Suppressor macrophage treated with lipopolysaccharide for 1 hour (primary cell): ENCODE measurements around the gene IRF2BP2.

Experiments used
- DNase-seq, 3 donors: peaks; one replicate each; pipeline ENCODE4 v3.0.0-alpha.2; 2020 to 2022

The IRF2BP2 gene

GRCh38 chr1:234600418-234601281 is 9.3 kb downstream of the IRF2BP2 start:
- DNase-seq = peak in 1 of 3 donors; percentile 20

DNA sequence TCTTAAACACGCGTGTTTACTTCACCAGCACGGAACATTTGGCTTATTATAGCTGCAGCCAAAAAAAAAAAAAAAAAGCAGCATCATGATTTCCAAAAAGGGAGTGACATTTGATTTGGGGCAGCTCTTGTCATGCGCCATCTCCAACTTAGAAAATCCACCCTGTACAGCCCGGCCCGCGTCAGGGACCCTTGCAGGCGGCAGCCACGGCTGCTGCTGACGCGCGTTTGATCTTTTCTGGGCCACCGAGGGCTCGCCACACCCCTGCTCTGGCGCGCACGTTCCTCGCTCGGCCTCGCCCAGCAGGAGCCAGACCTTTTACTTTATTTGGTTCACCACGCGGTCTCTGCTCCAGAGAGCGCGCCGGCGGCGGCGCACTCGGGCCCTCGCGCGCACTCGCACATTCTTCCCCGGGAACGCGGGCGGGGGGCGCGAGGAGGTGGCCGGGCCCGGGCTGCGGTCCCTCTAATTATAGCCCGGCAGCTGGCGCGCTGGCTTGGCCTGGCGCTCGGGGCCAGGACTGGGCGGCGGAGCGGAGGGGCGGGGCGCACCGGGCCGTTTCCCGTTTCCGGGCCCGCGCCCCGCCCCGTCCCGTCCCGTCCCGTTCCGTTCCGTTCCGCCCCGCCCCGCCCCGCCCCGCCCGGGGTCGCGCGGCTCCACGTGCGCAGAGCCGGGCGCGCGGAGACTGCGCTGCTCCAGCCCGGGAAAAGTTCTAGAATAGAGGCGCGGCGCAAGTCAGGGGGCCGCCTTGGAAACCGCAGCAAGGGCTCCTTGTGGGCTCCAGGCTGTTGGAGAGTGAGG is 10.2 kb downstream of the IRF2BP2 start:
- peak; percentile 85 to 95 (median 91) for DNase-seq

- peak in 2 of 3 donors; percentile 42 to 54 for DNase-seq
Observed at GRCh38 chr1:234598974-234599616, 10.9 kb downstream of the IRF2BP2 start.

GRCh38 chr1:234597894-234598293 is 12.1 kb downstream of the IRF2BP2 start:
- peak; percentile 69 to 79 (median 71) for DNase-seq

DNA sequence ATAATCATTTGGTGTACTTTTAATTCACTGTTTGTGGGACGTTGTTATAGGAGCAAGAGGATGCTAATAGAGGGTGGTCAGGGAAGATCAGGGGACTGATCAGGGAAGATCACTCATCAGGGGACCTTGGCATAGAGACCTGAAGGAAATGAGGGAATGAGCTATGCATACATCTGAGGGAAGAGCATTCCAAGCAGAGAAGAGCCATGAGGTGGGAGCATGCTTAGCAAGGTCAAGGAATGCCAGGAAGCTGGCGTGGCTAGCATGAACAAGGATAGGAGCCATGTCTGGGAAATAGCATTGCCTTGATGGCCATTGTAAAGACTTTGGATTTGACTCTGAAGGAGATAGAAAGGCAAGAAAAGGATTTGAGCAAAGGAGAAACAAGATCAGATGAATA is 14.1 kb downstream of the IRF2BP2 start:
- DNase-seq = no peak

DNA sequence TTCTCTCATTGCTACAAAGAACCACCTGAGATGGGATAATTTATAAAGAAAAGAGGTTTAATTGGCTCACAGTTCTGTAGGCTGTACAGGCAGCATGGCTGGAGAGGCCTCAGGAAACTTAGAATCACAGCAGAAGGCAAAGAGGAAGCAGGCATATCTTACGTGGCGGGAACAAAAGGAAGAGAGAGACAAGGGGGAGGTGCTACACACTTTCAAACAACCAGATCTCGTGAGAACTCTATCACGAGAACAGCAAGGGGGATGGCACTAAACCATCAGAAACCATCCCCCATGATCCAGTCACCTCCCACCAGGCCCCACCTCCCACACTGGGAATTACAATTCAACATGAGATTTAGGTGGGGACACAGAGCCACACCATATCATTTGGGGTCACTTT is 15.4 kb downstream of the IRF2BP2 start:
- DNase-seq = peak in 1 of 3 donors; percentile 28

GRCh38 chr1:234593771-234594504 is 16.0 kb downstream of the IRF2BP2 start:
- no peak for DNase-seq

GRCh38 chr1:234593109-234593508 is 16.9 kb downstream of the IRF2BP2 start:
- DNase-seq = no peak

- DNase-seq = no peak
Observed at GRCh38 chr1:234592240-234592639, 17.7 kb downstream of the IRF2BP2 start.

DNA sequence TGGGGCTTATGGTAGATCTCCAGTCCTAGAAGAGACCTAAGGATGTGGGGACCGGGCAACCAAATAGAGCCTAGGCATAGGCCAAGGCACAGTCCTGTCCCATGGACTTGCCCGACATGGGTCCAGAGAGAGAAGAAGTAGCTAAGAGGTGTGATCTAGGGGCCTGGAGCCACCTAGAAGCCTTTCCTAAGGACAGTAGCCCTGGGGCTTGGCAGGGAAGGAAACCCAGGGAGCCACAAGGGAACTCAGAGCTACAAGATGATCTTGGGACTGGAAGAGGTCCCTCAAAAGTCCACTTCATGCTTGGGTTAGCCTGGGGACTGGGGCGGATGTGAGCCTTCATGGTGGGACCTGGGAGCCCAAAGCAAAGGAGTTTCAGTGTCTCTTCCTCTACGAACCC is 18.8 kb downstream of the IRF2BP2 start:
- DNase-seq = no peak

DNA sequence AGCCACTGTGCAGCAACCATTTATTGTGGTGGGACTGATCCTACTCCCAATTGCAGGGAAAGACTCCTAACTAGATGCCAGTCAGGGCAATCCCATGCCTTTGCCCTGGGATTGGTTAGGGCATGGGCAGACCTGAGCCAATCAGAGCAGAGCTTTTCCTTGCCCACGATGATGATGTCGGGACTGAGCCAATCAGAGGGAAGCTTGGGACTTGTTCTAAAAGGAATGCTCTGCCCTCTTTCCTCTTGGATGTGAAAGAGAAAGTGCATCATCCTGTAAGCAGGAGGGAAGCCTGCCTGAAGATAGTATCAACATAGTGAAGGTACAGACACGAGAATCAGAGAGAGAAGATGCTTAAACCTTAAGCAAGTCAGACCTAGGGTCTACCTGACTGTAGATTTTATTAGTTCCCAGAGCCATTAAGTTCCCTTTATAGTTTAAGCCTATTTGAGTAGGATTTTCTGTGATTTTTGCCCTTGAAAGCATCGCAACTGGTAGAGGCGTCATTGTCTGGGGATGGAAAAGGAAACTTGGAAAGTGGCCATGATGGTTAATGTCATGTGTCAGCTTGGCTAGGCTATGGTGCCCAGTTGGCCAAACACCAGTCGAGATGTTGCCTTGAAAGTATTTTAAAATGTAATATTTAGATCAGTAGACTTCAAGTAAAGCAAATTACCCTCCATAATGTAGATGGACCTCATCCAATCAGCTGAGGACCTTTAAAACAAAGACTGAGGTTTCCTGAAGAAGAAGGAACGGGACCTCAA is 19.9 kb downstream of the IRF2BP2 start:
- DNase-seq = no peak

DNA sequence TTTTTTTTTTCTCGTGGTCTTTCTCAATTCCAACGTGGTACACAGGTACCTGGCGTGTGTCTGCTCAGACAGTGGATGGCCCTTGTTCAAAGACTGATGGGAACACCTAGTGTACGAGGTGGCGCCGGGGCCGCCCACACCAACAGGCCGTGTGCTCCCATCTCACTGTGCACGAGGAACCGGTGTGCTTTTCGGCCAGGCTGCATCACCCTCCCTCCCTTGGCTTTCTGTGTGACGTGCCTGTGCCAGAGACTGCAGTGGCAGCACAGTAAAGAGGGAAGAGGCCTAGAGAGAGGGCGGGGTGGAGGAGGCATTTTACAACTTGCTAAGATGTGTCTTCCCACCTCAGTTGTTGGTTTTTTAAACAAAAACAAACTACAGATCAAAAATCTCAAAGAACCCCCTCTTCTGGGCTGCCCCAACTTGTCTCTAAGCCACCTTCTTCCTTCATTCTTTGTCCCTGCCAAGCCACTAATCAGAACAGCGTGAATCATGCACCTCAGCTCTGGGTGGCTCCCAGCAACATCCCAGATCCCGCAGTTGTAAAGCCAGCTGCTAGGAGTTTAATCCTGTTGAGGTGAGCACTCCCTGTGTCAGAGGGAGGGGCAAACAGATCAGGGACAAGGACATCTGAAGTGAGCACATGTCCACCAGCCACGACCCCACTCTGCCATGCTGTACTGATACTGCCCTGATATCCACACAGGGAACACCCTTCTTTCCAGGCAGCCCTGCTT is 20.7 kb downstream of the IRF2BP2 start:
- no peak for DNase-seq

DNA sequence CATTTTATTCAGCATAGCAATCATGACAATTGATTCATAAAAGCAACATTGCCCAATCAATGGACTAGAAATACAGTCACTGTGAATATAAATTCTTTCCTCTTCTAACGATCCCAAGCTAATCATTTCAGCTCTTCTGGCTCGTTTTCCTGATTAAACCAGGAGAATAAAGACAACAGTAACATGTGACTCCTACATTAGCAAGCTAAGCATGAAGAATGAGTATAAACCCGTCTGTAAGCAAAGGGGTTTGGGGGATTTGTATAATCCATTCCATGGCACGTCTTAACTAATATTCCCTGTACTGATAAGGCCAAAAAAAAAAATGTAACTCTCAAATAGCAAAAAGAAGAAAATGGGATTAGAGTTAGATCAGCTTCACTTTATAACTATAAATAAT is 21.6 kb downstream of the IRF2BP2 start:
- no peak for DNase-seq

DNA sequence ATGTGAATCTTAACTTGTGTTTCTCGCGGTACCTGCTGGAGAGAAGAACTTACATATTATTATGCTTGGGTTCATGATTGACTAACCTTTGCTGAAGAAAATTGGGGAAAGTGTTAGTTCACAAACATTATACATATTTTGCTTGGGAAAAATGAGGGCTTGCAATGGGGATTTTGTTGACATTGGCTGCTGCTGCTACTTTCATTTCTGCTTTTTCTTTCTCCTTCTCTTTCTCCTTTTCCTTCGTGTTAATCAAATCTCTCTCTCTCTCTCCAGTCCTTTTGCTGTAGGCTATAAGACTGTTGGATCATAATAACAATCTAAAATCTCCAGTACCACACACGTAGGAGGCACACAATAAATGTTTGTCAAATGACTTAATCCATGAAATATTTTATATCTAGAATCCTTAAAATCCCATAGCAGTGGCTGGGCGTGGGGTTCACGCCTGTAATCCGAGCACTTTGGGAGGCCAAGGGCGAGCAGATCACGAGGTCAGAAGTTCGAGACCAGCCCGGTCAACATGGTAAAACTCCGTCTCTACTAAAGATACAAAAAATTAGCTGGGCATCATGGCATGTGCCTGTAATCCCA is 23.0 kb downstream of the IRF2BP2 start:
- DNase-seq = peak in 2 of 3 donors; percentile 29 to 41

- DNase-seq = no peak
Observed at GRCh38 chr1:234586304-234586703, 23.7 kb downstream of the IRF2BP2 start.

DNA sequence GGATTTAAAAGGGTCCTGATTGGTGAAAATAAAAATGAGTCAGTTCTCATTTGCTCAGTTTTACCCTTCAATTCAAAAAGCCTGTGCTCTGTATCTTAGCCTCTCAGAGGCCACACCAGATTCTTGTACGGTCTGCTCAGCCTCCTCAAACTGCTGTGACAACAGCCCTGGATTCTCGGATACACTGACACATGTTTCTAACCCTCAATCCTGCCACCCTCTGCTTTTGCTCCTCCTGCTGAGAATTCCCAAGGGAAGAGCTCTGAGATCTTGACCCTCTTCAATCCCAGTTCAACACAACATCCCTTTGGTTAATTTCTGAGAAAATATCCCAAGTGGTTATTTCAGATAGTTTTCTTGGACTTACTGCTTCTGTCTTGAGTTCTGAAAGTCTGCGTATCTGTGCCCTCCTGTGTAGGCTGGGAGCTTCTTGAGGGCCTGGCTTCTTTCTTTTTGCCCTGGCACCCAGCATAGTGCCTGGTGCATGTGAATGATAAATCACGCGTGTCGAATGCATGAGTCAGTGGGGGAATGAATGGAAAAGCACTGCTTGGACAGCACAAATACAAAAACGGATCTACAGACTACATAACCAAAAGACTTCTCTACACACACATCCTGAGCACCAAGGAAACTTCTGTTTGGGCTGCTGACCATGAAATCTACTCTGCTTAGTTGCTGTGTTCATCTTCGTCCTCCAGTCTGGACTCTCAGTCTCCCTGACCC is 24.5 kb downstream of the IRF2BP2 start:
- peak in 2 of 3 donors; percentile 31 to 38 for DNase-seq

DNA sequence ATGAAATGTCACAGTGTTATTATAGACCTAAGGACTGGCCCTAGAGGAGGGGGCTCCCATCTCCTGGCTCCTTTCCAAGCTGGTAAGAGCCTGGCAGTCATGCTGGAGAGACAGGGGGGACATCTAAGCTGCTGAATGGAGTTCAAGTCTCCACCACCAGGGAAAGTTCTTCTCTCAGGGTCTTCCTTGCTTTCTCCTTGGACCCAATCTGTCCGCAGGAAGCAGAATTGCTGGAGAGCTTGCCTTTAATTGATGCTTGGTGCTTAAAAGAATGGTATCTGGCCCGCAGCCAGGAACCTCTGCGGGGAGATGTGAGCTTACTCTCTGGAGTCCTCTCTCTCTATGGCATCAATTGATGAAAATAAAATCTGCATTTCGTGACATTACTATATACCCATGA is 25.1 kb downstream of the IRF2BP2 start:
- DNase-seq = no peak

DNA sequence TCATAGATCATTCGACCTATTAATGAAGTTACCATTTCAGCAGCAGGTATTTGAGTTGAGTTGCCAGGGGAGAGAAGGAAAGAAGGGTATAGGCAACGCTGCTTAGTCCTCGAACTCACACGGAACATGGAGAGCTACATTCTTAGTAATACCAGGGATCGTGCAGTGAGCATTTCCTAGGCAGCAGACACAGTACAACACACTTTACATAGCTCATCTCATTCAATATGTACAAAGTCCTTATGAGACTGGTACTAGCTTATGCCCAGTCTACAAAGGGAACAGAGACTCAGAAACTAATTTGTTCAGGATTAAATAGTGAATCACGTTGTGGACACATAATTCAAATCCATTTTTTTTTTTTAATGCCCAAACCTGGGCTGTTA is 25.6 kb downstream of the IRF2BP2 start:
- DNase-seq = no peak

DNA sequence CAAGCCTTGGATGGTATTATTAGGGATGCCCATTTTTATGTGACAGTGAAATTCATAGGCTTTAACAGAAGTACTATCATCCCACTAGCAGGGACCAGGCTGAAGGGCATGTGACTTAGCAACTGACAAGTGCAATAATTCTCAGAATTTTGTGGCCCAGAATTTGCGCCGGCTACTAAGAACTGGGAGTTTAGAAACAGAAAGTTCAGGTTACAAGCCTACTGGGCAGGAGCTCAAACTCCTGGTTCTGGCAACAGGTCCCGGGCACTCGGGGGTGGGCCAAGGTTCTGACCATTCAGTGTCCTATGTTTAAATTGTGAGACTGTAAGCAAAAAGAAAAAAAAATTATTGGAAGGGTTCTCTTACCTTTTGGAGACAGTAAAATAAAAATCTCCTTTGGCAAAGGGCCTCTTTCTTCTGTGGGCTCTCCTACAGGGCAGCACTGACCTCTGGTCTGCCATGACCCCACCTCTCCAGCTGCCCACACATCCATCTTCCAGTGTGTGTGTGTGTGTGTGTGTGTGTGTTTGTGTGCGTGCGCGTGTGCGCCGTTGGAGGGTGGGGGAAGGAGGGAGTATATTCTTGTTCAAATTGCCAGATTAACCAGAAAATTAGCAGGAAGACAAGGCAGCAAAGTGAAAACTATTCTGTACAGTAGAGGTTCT is 26.1 kb downstream of the IRF2BP2 start:
- no peak for DNase-seq
